Mesenchymal stem cell (in vitro differentiated cells and primary cell): ENCODE measurements around the gene RC3H1.
"Not testable (repeated sequence)": the region's sequence is repeated elsewhere in the genome, so short reads cannot be mapped to it uniquely, and the experiment has no call there.

ENCODE experiments used
- DNase-seq: peaks from one replicate; pipeline ENCODE4 v3.0.0-alpha.2; 2013
- H2AFZ ChIP-seq: one replicate; pipeline ENCODE4 v1.6.1; 2013; ENCODE audit warnings: low read depth, mild to moderate bottlenecking, control low read depth, inconsistent platforms, low read length, moderate library complexity
- H2AK5ac ChIP-seq: 2 replicates; pipeline ENCODE4 v1.6.1; 2013; ENCODE audit warnings: low read length, moderate library complexity, mild to moderate bottlenecking, inconsistent platforms; ENCODE audit not compliant: severe bottlenecking
- H2BK120ac ChIP-seq: one replicate; pipeline ENCODE4 v1.6.1; 2013; ENCODE audit warnings: low read depth, mild to moderate bottlenecking, inconsistent platforms, low read length, moderate library complexity
- H2BK12ac ChIP-seq, 2 experiments: one replicate each; pipeline ENCODE4 v1.6.1; 2013; ENCODE audit warnings: inconsistent platforms in 2 of 2, low read length in 2 of 2, mild to moderate bottlenecking in 2 of 2, moderate library complexity in 2 of 2, control low read depth in 1 of 2
- H2BK15ac ChIP-seq: one replicate; pipeline ENCODE4 v1.6.1; 2013; ENCODE audit warnings: mild to moderate bottlenecking, low read depth, inconsistent platforms; ENCODE audit not compliant: poor library complexity, severe bottlenecking
- H2BK5ac ChIP-seq: 2 replicates; pipeline ENCODE4 v1.6.1; 2013; ENCODE audit warnings: low read depth, mild to moderate bottlenecking, low read length, control low read depth, inconsistent platforms; ENCODE audit not compliant: poor library complexity, severe bottlenecking
- H3K14ac ChIP-seq, 2 experiments: one replicate each; pipeline ENCODE4 v1.6.1; 2013; ENCODE audit warnings: inconsistent platforms in 2 of 2, low read length in 2 of 2, control low read depth in 1 of 2, mild to moderate bottlenecking in 1 of 2, moderate library complexity in 1 of 2
- H3K18ac ChIP-seq, 2 experiments: one replicate each; pipeline ENCODE4 v1.6.1; 2013; ENCODE audit warnings: inconsistent platforms in 2 of 2, low read length in 2 of 2, control low read depth in 1 of 2, low read depth in 1 of 2, mild to moderate bottlenecking in 1 of 2
- H3K23ac ChIP-seq, 2 experiments: one replicate each; pipeline ENCODE4 v1.6.1; 2013; ENCODE audit warnings: inconsistent platforms in 2 of 2, low read length in 2 of 2, mild to moderate bottlenecking in 2 of 2, moderate library complexity in 2 of 2, control low read depth in 1 of 2
- H3K27ac ChIP-seq: 2 replicates; pipeline ENCODE4 v1.5.1; 2013; ENCODE audit warnings: mild to moderate bottlenecking, moderate library complexity, low read length, control low read depth, inconsistent platforms; ENCODE audit not compliant: poor library complexity, severe bottlenecking
- H3K27me3 ChIP-seq, 2 experiments: 2 replicates each; pipeline versions ENCODE4 v1.6.1 to v1.7.0; 2013; ENCODE audit warnings: low read length in 2 of 2, mild to moderate bottlenecking in 2 of 2, moderate library complexity in 2 of 2, control low read depth in 1 of 2, inconsistent platforms in 1 of 2; ENCODE audit not compliant: control insufficient read depth in 1 of 2, insufficient read depth in 1 of 2
- H3K36me3 ChIP-seq, 2 experiments: 2 replicates each; pipeline versions ENCODE4 v1.6.1 to v1.7.0; 2013; ENCODE audit warnings: low read length in 2 of 2, control low read depth in 1 of 2, inconsistent platforms in 1 of 2, low read depth in 1 of 2, mild to moderate bottlenecking in 1 of 2; ENCODE audit not compliant: insufficient read depth in 2 of 2, control insufficient read depth in 1 of 2
- H3K4ac ChIP-seq, 2 experiments: one replicate each; pipeline ENCODE4 v1.6.1; 2013; ENCODE audit warnings: inconsistent platforms in 2 of 2, low read length in 2 of 2, mild to moderate bottlenecking in 2 of 2, moderate library complexity in 2 of 2, control low read depth in 1 of 2, low read depth in 1 of 2
- H3K4me1 ChIP-seq: 2 replicates; pipeline ENCODE4 v1.6.1; 2013; ENCODE audit warnings: low read depth, low read length, control low read depth; ENCODE audit not compliant: control insufficient read depth, insufficient read depth
- H3K4me2 ChIP-seq: 2 replicates; pipeline ENCODE4 v1.6.1; 2013; ENCODE audit warnings: low read length, mild to moderate bottlenecking, inconsistent platforms; ENCODE audit not compliant: poor library complexity, severe bottlenecking
- H3K4me3 ChIP-seq, 2 experiments: 2 replicates each; pipeline versions ENCODE4 v1.5.1 to v1.7.0; 2013; ENCODE audit warnings: low read length in 2 of 2, mild to moderate bottlenecking in 2 of 2, control low read depth in 1 of 2, low read depth in 1 of 2; ENCODE audit not compliant: insufficient read depth in 1 of 2
- H3K79me1 ChIP-seq: replicated peaks from 2 replicates; pipeline ENCODE4 v1.6.1; 2013; ENCODE audit warnings: mild to moderate bottlenecking, control low read depth, low read length, inconsistent platforms; ENCODE audit not compliant: poor library complexity, severe bottlenecking
- H3K9ac ChIP-seq: 2 replicates; pipeline ENCODE4 v1.7.0; 2013; ENCODE audit warnings: mild to moderate bottlenecking, low read length, moderate library complexity
- H3K9me3 ChIP-seq: 2 replicates; pipeline ENCODE4 v1.7.0; 2013; ENCODE audit warnings: mild to moderate bottlenecking, low read length; ENCODE audit not compliant: control insufficient read depth
- H4K8ac ChIP-seq: one replicate; pipeline ENCODE4 v1.6.1; 2013; ENCODE audit warnings: inconsistent platforms, mild to moderate bottlenecking, low read length, moderate library complexity
- H4K91ac ChIP-seq: one replicate; pipeline ENCODE4 v1.6.1; 2013; ENCODE audit warnings: mild to moderate bottlenecking, low read length, inconsistent platforms
- WGBS: methylation state at CpG from one replicate; pipeline ENCODE4 v1.1.7; 2013; ENCODE audit warnings: mixed read lengths; 5-methylcytosine and 5-hydroxymethylcytosine counted together

Gene RC3H1

GRCh38 chr1:173937062-173937461 lies 85.1 kb downstream of the RC3H1 start:
- peaks cover 4% of the 10 kb centered on the region for H3K79me1 ChIP-seq
- no peak overlapping the region for H2BK12ac ChIP-seq
- peaks cover 9 to 86% of the 10 kb centered on the region in 2 experiments for H3K36me3 ChIP-seq
- no peak overlapping the region for H2AFZ ChIP-seq
- no peak overlapping the region for H3K4ac ChIP-seq
- no peak overlapping the region for H2BK5ac ChIP-seq
- no peak overlapping the region for H3K27ac ChIP-seq
- H3K27me3 ChIP-seq = no peaks in the 10 kb centered on the region
- WGBS = no CpG with 5 or more reads among the region's 2 CpGs
- H3K4me1 ChIP-seq = no peaks in the 10 kb centered on the region
- H3K4me3 ChIP-seq = no peak overlapping the region
- H3K23ac ChIP-seq = no peak overlapping the region
- H2BK120ac ChIP-seq = no peak overlapping the region
- no peak overlapping the region for H2AK5ac ChIP-seq
- DNase-seq = no peak
- H4K8ac ChIP-seq = no peak overlapping the region
- no peaks in the 10 kb centered on the region for H3K9me3 ChIP-seq
- no peak overlapping the region for H3K4me2 ChIP-seq
- H2BK15ac ChIP-seq = no peak overlapping the region
- H3K14ac ChIP-seq = no peak overlapping the region
- H4K91ac ChIP-seq = no peak overlapping the region
- no peak overlapping the region for H3K9ac ChIP-seq
- H3K18ac ChIP-seq = no peak overlapping the region

GRCh38 chr1:173934440-173934839 lies 87.7 kb downstream of the RC3H1 start:
- H3K23ac ChIP-seq = no peak overlapping the region
- no peak overlapping the region for H2BK12ac ChIP-seq
- H3K9me3 ChIP-seq = no peaks in the 10 kb centered on the region
- 100% methylated on average over 1 of the region's 1 CpG for WGBS
- H2AFZ ChIP-seq = no peak overlapping the region
- H3K27me3 ChIP-seq = no peaks in the 10 kb centered on the region
- H3K27ac ChIP-seq = no peak overlapping the region
- H4K91ac ChIP-seq = no peak overlapping the region
- peaks cover 0 to 81% of the 10 kb centered on the region in 2 experiments for H3K36me3 ChIP-seq
- no peaks in the 10 kb centered on the region for H3K4me1 ChIP-seq
- no peak overlapping the region for H3K18ac ChIP-seq
- H2BK5ac ChIP-seq = no peak overlapping the region
- no peak overlapping the region for H3K4me2 ChIP-seq
- no peak overlapping the region for H3K4me3 ChIP-seq
- no peak overlapping the region for H3K9ac ChIP-seq
- H3K4ac ChIP-seq = no peak overlapping the region
- H2AK5ac ChIP-seq = no peak overlapping the region
- H3K14ac ChIP-seq = no peak overlapping the region
- no peak for DNase-seq
- no peak overlapping the region for H2BK120ac ChIP-seq
- no peak overlapping the region for H4K8ac ChIP-seq
- no peaks in the 10 kb centered on the region for H3K79me1 ChIP-seq
- H2BK15ac ChIP-seq = no peak overlapping the region

- WGBS = 97% methylated on average over 5 of the region's 5 CpGs
- not testable (repeated sequence) for H3K9ac ChIP-seq, H3K9me3 ChIP-seq
Observed at GRCh38 chr1:173930541-173930940, 91.6 kb downstream of the RC3H1 start.

GRCh38 chr1:173925306-173926242 lies 96.6 kb downstream of the RC3H1 start:
- Histone ChIP-seq H3K9me3 (no peaks in the 10 kb centered on the region), H3K36me3 (no peaks in the 10 kb centered on the region), H3K9ac (no peak overlapping the region), H3K4ac (no peak overlapping the region), H3K27ac (no peak overlapping the region), H2BK120ac (no peak overlapping the region), H3K79me1 (no peaks in the 10 kb centered on the region), H2BK15ac (no peak overlapping the region), H3K4me3 (no peak overlapping the region), H3K18ac (no peak overlapping the region), H3K27me3 (no peaks in the 10 kb centered on the region), H3K14ac (no peak overlapping the region), H3K23ac (no peak overlapping the region), H3K4me2 (no peak overlapping the region), H2BK12ac (no peak overlapping the region), H3K4me1 (no peaks in the 10 kb centered on the region), H2AK5ac (no peak overlapping the region), H2BK5ac (no peak overlapping the region), H4K91ac (no peak overlapping the region), H2AFZ (no peak overlapping the region), H4K8ac (no peak overlapping the region)
- no peak for DNase-seq
- WGBS = 89% methylated on average over 8 of the region's 8 CpGs

More at GRCh38 chr1:173930541-173930940, 91.6 kb downstream of the RC3H1 start:
- H3K27ac ChIP-seq, H2AFZ ChIP-seq, H3K79me1 ChIP-seq, H3K4me2 ChIP-seq, H3K4ac ChIP-seq, H2BK5ac ChIP-seq, H3K23ac ChIP-seq, H4K8ac ChIP-seq, H3K18ac ChIP-seq, H2AK5ac ChIP-seq, H3K4me1 ChIP-seq, H2BK15ac ChIP-seq, H3K14ac ChIP-seq, H3K27me3 ChIP-seq, DNase-seq, H3K4me3 ChIP-seq, H4K91ac ChIP-seq, H2BK12ac ChIP-seq, H2BK120ac ChIP-seq: not testable (repeated sequence)
- peaks cover 0 to 48% of the 10 kb centered on the region in 2 experiments for H3K36me3 ChIP-seq
